ENCODE data around the gene SPTY2D1.

SPTY2D1 gene

GRCh38 chr11:18563090-18563730 lies 70.9 kb downstream of the SPTY2D1 start:
- no peak for DNase-seq (ENCODE audit: low spot score)

Data from activated CD4-positive, alpha-beta T cell treated with anti-CD3 and anti-CD28 coated beads, Interleukin-2, Interleukin-4, amounts not matched to agents 100 ng/mL and 50 ng/mL, durations not matched to agents 16 hours and 8 hours (primary cell).